ENCODE results near the gene NEDD9.

NEDD9 gene

GRCh38 chr6:11192167-11192566 is 40.3 kb downstream of the NEDD9 start:
- WGBS (ENCODE audit: extremely low coverage, insufficient coverage, low lambda C conversion rate), result no CpG with 5 or more reads among the region's 5 CpGs
- no peak overlapping the region for H3K27ac ChIP-seq (ENCODE audit: low read depth, low read length)

DNA sequence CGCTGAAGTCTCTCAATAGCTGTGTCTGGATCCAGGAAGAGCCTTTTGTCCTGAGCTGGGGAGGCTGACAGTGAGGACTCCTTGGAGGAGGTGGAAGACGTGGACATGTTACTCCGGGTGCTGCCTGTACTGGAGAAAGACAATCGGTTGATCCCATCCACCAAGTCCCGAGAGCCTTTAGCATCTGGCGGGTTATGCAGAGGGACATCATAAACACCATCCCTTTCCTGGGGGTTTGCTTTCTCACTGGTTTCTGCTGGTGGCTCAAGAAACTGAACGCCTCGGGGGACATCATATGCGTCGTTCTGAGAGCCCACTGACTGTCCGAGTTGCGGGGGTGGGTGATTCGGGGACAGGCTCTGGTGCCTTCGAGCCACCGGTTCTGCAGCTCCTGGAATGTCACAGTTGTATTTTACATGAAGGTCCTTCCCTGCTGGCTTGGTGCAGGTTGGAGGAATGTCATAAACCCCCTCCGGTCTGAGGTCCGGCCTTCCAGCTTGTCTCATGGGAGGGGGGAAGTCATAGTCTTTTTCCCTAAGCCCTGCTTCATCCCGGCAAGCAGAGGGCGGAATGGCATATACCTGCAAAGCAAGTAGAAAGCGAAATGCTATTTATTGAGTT is 41.7 kb downstream of the NEDD9 start:
- H3K56ac ChIP-seq (ENCODE audit: low read length), result no peak overlapping the region
- no CpG with 5 or more reads among the region's 20 CpGs for WGBS (ENCODE audit: extremely low coverage, insufficient coverage, low lambda C conversion rate)
- no peaks in the 10 kb centered on the region for H3K36me3 ChIP-seq (ENCODE audit: control insufficient read depth, insufficient read depth, low read length)

More at GRCh38 chr6:11192167-11192566, 40.3 kb downstream of the NEDD9 start:
- no peak overlapping the region for H2BK15ac ChIP-seq (replicated peaks; ENCODE audit: low read depth)
- H2BK5ac ChIP-seq (ENCODE audit: low read length), result no peak overlapping the region
- no peaks in the 10 kb centered on the region for H3K27me3 ChIP-seq (ENCODE audit: insufficient read depth, low read length, poor library complexity)
- H3K56ac ChIP-seq (ENCODE audit: low read length), result no peak overlapping the region
- no peak overlapping the region for H4K5ac ChIP-seq (ENCODE audit: low read length)
- DNase-seq, result no peak
- no peak overlapping the region for H2AK5ac ChIP-seq (ENCODE audit: low read length)
- H3K18ac ChIP-seq (ENCODE audit: low read length), result no peak overlapping the region
- no peak overlapping the region for H2BK120ac ChIP-seq (ENCODE audit: low read depth, low read length)
- H3K4ac ChIP-seq (ENCODE audit: low read depth, low read length), result no peak overlapping the region
- no peaks in the 10 kb centered on the region for H3K79me1 ChIP-seq (ENCODE audit: low read length)
- no peaks in the 10 kb centered on the region for H3K36me3 ChIP-seq (ENCODE audit: control insufficient read depth, insufficient read depth, low read length)
- H3K4me1 ChIP-seq (ENCODE audit: control insufficient read depth, low read depth, low read length), result peaks cover 11% of the 10 kb centered on the region
- H3K9ac ChIP-seq (ENCODE audit: low read length), result no peak overlapping the region
- no peak overlapping the region for H4K8ac ChIP-seq (ENCODE audit: low read depth, low read length)
- no peak overlapping the region for H3K4me2 ChIP-seq (ENCODE audit: low read length)
- no peaks in the 10 kb centered on the region for H3K79me2 ChIP-seq (ENCODE audit: control insufficient read depth, insufficient read depth, low read length)
- no peak overlapping the region for H3K23ac ChIP-seq (ENCODE audit: low read length)
- no peak overlapping the region for H3K4me3 ChIP-seq (ENCODE audit: low read length)

DNA sequence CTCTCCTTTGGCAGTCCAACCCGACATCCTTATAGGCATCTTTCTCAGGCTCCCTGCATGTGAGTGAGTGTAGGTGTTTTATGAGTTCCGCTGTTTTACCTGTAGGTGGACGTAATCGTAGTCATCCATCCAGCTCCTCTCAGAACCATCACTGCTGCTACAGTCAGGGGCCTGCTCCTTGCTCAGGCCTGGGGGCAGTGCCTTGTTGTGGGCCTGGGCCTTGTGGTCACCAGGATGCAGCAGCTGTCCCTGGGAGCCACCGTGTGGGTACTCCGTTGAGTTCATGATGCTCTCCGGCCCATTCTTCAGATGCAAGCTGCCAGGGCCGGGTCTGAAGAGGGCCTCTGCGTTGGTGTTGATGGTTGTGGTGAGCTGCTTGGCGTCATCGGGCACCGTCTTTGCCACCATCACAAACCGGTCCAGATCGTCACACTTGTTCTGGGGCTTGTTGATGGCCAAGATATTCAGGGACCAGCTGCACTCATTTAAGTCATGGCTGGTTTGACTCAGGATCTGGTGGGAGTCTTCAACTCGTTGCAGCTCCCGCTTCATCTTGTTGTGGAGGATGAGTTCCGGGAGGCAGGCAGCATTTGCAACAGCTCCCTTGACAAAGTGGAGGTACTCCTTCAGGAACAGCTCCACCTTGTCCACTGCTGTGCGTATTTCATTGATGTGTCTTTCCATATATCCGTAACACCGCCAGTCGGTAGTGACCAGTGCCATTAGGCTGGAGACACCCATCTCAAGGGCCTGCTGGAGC is 42.4 kb downstream of the NEDD9 start:
- no peak overlapping the region for H3K4ac ChIP-seq (ENCODE audit: low read depth, low read length)
- H3K79me1 ChIP-seq (ENCODE audit: low read length), result no peaks in the 10 kb centered on the region
- no CpG with 5 or more reads among the region's 21 CpGs for WGBS (ENCODE audit: extremely low coverage, insufficient coverage, low lambda C conversion rate)
- H3K4me1 ChIP-seq (ENCODE audit: control insufficient read depth, low read depth, low read length), result peaks cover 4% of the 10 kb centered on the region
- H3K4me2 ChIP-seq (ENCODE audit: low read length), result no peak overlapping the region
- no peak overlapping the region for H4K5ac ChIP-seq (ENCODE audit: low read length)
- no peak overlapping the region for H2BK5ac ChIP-seq (ENCODE audit: low read length)
- H3K56ac ChIP-seq (ENCODE audit: low read length), result no peak overlapping the region
- H3K27me3 ChIP-seq (ENCODE audit: insufficient read depth, low read length, poor library complexity), result no peaks in the 10 kb centered on the region
- H3K4me3 ChIP-seq (ENCODE audit: low read length), result no peak overlapping the region
- H2AK5ac ChIP-seq (ENCODE audit: low read length), result no peak overlapping the region
- H3K79me2 ChIP-seq (ENCODE audit: control insufficient read depth, insufficient read depth, low read length), result no peaks in the 10 kb centered on the region
- no peak overlapping the region for H3K27ac ChIP-seq (ENCODE audit: low read depth, low read length)
- no peak overlapping the region for H3K9ac ChIP-seq (ENCODE audit: low read length)
- DNase-seq, result no peak
- no peak overlapping the region for H4K8ac ChIP-seq (ENCODE audit: low read depth, low read length)
- peaks cover 2% of the 10 kb centered on the region for H3K36me3 ChIP-seq (ENCODE audit: control insufficient read depth, insufficient read depth, low read length)
- no peak overlapping the region for H3K18ac ChIP-seq (ENCODE audit: low read length)
- H3K23ac ChIP-seq (ENCODE audit: low read length), result no peak overlapping the region
- no peak overlapping the region for H2BK15ac ChIP-seq (replicated peaks; ENCODE audit: low read depth)
- no peak overlapping the region for H2BK120ac ChIP-seq (ENCODE audit: low read depth, low read length)

More for the DNA sequence above, 41.7 kb downstream of the NEDD9 start:
- Histone ChIP-seq H2BK15ac (replicated peaks; ENCODE audit: low read depth) (no peak overlapping the region), H3K4me1 (ENCODE audit: control insufficient read depth, low read depth, low read length) (peaks cover 9% of the 10 kb centered on the region), H2AK5ac (ENCODE audit: low read length) (no peak overlapping the region), H3K27ac (ENCODE audit: low read depth, low read length) (no peak overlapping the region), H3K79me1 (ENCODE audit: low read length) (no peaks in the 10 kb centered on the region), H3K4me3 (ENCODE audit: low read length) (no peak overlapping the region), H3K4me2 (ENCODE audit: low read length) (no peak overlapping the region), H3K23ac (ENCODE audit: low read length) (no peak overlapping the region), H4K5ac (ENCODE audit: low read length) (no peak overlapping the region), H3K9ac (ENCODE audit: low read length) (no peak overlapping the region), H3K27me3 (ENCODE audit: insufficient read depth, low read length, poor library complexity) (no peaks in the 10 kb centered on the region), H3K4ac (ENCODE audit: low read depth, low read length) (no peak overlapping the region), H4K8ac (ENCODE audit: low read depth, low read length) (no peak overlapping the region), H2BK5ac (ENCODE audit: low read length) (no peak overlapping the region), H2BK120ac (ENCODE audit: low read depth, low read length) (no peak overlapping the region), H3K79me2 (ENCODE audit: control insufficient read depth, insufficient read depth, low read length) (no peaks in the 10 kb centered on the region), H3K18ac (ENCODE audit: low read length) (no peak overlapping the region)
- peak; percentile 72 for DNase-seq

DNA sequence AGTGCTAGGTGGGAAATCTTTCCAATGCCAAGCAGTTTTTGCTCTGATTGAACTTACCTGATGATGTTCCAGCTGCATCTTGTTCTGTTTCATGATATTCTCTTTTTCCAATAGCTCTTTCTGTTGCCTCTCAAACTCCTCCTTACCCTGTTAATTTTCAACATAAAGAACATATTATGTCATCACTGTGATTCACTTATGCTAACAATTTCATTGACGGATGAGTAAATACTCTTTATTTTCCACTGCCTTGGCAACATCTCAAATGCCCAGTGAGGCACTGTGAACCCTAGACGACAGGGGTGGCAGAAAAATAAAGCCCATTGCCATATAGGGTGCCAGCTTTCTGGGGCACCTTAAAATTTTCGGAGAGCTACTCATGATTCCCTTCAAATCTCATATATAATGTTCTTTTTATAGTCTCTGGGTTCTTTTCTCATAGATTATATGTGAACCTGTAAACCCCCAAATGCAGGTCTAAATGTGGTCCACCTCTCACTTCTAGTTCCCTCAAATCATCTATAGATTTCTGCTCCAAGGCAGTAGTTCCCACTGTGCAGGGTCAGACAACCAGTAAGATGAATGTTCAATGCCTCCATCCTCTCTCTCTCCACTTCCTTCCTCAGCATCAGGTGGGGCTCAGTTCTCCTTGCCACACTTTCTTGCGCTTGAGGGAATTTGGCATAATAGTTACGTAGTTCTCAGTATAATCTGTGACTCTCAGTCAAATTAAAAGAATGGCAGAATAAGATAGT is 44.1 kb downstream of the NEDD9 start:
- no peaks in the 10 kb centered on the region for H3K27me3 ChIP-seq (ENCODE audit: insufficient read depth, low read length, poor library complexity)
- H2AK5ac ChIP-seq (ENCODE audit: low read length), result no peak overlapping the region
- no peaks in the 10 kb centered on the region for H3K79me2 ChIP-seq (ENCODE audit: control insufficient read depth, insufficient read depth, low read length)
- H3K23ac ChIP-seq (ENCODE audit: low read length), result no peak overlapping the region
- no peak overlapping the region for H4K5ac ChIP-seq (ENCODE audit: low read length)
- H2BK120ac ChIP-seq (ENCODE audit: low read depth, low read length), result no peak overlapping the region
- H2BK15ac ChIP-seq (replicated peaks; ENCODE audit: low read depth), result no peak overlapping the region
- no peaks in the 10 kb centered on the region for H3K79me1 ChIP-seq (ENCODE audit: low read length)
- no peak overlapping the region for H3K9ac ChIP-seq (ENCODE audit: low read length)
- no peak overlapping the region for H2BK5ac ChIP-seq (ENCODE audit: low read length)
- DNase-seq, result no peak
- H3K56ac ChIP-seq (ENCODE audit: low read length), result no peak overlapping the region
- H3K27ac ChIP-seq (ENCODE audit: low read depth, low read length), result no peak overlapping the region
- H3K18ac ChIP-seq (ENCODE audit: low read length), result no peak overlapping the region
- no peak overlapping the region for H3K4me2 ChIP-seq (ENCODE audit: low read length)
- H3K4me3 ChIP-seq (ENCODE audit: low read length), result no peak overlapping the region
- H4K8ac ChIP-seq (ENCODE audit: low read depth, low read length), result no peak overlapping the region
- no peak overlapping the region for H3K4ac ChIP-seq (ENCODE audit: low read depth, low read length)
- H3K4me1 ChIP-seq (ENCODE audit: control insufficient read depth, low read depth, low read length), result no peaks in the 10 kb centered on the region
- peaks cover 2% of the 10 kb centered on the region for H3K36me3 ChIP-seq (ENCODE audit: control insufficient read depth, insufficient read depth, low read length)
- WGBS (ENCODE audit: extremely low coverage, insufficient coverage, low lambda C conversion rate), result no CpG with 5 or more reads among the region's 5 CpGs

- no peaks in the 10 kb centered on the region for H3K4me1 ChIP-seq (ENCODE audit: control insufficient read depth, low read depth, low read length)
- no peak for DNase-seq
- H3K23ac ChIP-seq (ENCODE audit: low read length), result no peak overlapping the region
- H3K4me3 ChIP-seq (ENCODE audit: low read length), result no peak overlapping the region
- WGBS (ENCODE audit: extremely low coverage, insufficient coverage, low lambda C conversion rate), result no CpG with 5 or more reads among the region's 6 CpGs
- H4K5ac ChIP-seq (ENCODE audit: low read length), result no peak overlapping the region
- no peak overlapping the region for H3K56ac ChIP-seq (ENCODE audit: low read length)
- no peaks in the 10 kb centered on the region for H3K27me3 ChIP-seq (ENCODE audit: insufficient read depth, low read length, poor library complexity)
- no peak overlapping the region for H3K18ac ChIP-seq (ENCODE audit: low read length)
- no peak overlapping the region for H4K8ac ChIP-seq (ENCODE audit: low read depth, low read length)
- no peak overlapping the region for H2AK5ac ChIP-seq (ENCODE audit: low read length)
- H2BK120ac ChIP-seq (ENCODE audit: low read depth, low read length), result no peak overlapping the region
- H3K27ac ChIP-seq (ENCODE audit: low read depth, low read length), result no peak overlapping the region
- H3K79me1 ChIP-seq (ENCODE audit: low read length), result no peaks in the 10 kb centered on the region
- H3K4ac ChIP-seq (ENCODE audit: low read depth, low read length), result no peak overlapping the region
- no peaks in the 10 kb centered on the region for H3K79me2 ChIP-seq (ENCODE audit: control insufficient read depth, insufficient read depth, low read length)
- no peak overlapping the region for H2BK5ac ChIP-seq (ENCODE audit: low read length)
- no peak overlapping the region for H3K9ac ChIP-seq (ENCODE audit: low read length)
- H3K4me2 ChIP-seq (ENCODE audit: low read length), result no peak overlapping the region
- peaks cover 2% of the 10 kb centered on the region for H3K36me3 ChIP-seq (ENCODE audit: control insufficient read depth, insufficient read depth, low read length)
- H2BK15ac ChIP-seq (replicated peaks; ENCODE audit: low read depth), result no peak overlapping the region
Observed at GRCh38 chr6:11187301-11187700, 45.2 kb downstream of the NEDD9 start.

Data from mesendoderm (in vitro differentiated cells).